ENCODE measurements around the gene POU2F1. TPM values are rescaled to one million over a fixed set of nuclear protein-coding genes. Genes with fewer than 3 reads are reported as not detected.
A peak's percentile ranks its signal among the peaks of the same experiment; 100 is the strongest.

POU2F1 gene
- total and polyA plus RNA-seq, 2 donors (not counting 3 experiments of a cell fraction or from before 2014, with no cell fraction given) = 6.0 to 12.9 TPM

DNA sequence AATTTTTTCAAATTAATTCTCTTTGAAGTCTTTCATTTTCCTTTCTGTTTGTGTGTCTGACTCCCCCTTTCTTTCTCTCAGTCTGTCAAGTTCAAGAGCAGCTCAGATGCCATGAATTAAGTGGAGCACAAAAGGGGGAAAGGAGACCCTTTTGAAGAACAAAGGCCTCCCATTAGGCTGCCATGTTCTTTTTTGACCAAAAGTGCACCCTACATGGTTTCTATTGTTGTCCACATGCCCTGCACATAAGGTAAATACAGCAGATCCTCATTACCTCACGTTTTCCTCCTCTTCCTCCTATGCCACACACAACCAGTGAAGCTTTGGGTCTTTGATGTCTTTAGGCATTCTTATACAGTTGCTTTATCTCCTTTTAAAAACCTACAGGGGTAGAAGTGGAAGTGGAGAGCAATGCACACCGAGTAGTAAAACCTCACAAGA is 47.7 kb downstream of the POU2F1 start:
- dilution Hi-C loops (cut with MboI; ENCODE audit: extremely low pct_ligation_motif_present, low sequenced_read_pairs) = no loop called here

More for the DNA sequence above, 47.7 kb downstream of the POU2F1 start:
- no peak for DNase-seq (ENCODE audit: low read depth, low spot score)
- no peaks in the 10 kb centered on the region for H3K27me3 ChIP-seq (ENCODE audit: control insufficient read depth in 2 of 2, insufficient read depth in 2 of 2, low read length in 2 of 2)
- H3K9ac ChIP-seq (replicated peaks; ENCODE audit: extremely low read depth, insufficient read depth, low read length) = no peak overlapping the region
- H4K20me1 ChIP-seq (replicated peaks; ENCODE audit: control insufficient read depth, extremely low read depth, insufficient read depth, low read length) = peaks cover 6% of the 10 kb centered on the region
- intact Hi-C loops (cut with micrococcal nuclease) = loop anchor here (1.0 to 5.0 kb wide), 5 partner anchors 76 to 289 kb away; no protein-coding TSS in a partner anchor
- peak overlapping the region; percentile 7 for H3K27ac ChIP-seq (ENCODE audit: insufficient read depth, low read depth, low read length)
- ChIA-PET CTCF (interaction anchor here (0.6 to 5.9 kb wide), 51 partner anchors 9 to 358 kb away, joined by 3 to 162 read pairs (median 5); partner anchors contain the start of genes CD247 and POU2F1), POLR2A (no interaction called here)
- no peaks in the 10 kb centered on the region for H3K36me3 ChIP-seq (ENCODE audit: control insufficient read depth in 2 of 2, extremely low read depth in 1 of 2, insufficient read depth in 2 of 2, low read length in 2 of 2)
- no peak for TF ChIP-seq EZH2 (IDR thresholded peaks at IDR 0.05; ENCODE audit: borderline replicate concordance, low read depth, low read length, severe bottlenecking)
- TF ChIP-seq MYC (IDR thresholded peaks at IDR 0.05; ENCODE audit: low read depth, low read length) = no peak
- no peak for TF ChIP-seq JUN (IDR thresholded peaks at IDR 0.05; ENCODE audit: borderline replicate concordance, insufficient read depth, insufficient read length, low read depth)
- TF ChIP-seq MAX (IDR thresholded peaks at IDR 0.05; ENCODE audit: insufficient read depth, insufficient read length) = no peak
- no peak for TF ChIP-seq FOS (IDR thresholded peaks at IDR 0.05; ENCODE audit: borderline replicate concordance, insufficient read depth, low read length)
- TF ChIP-seq GATA2 (IDR thresholded peaks at IDR 0.05; ENCODE audit: insufficient read depth, insufficient read length, low read depth, low read length) = no peak
- no peak for TF ChIP-seq POLR2AphosphoS5 (IDR thresholded peaks at IDR 0.05; ENCODE audit: insufficient read depth, low read depth, low read length)
- TF ChIP-seq POLR2A (IDR thresholded peaks at IDR 0.05; ENCODE audit: low read depth, low read length) = no peak
- TF ChIP-seq CTCF (IDR thresholded peaks at IDR 0.05; ENCODE audit: extremely low read depth in 1 of 2, insufficient read depth in 1 of 2, low read depth in 1 of 2, low read length in 2 of 2) = no peak
- H3K9me1 ChIP-seq (replicated peaks; ENCODE audit: control insufficient read depth, extremely low read depth, insufficient read depth, low read length) = no peaks in the 10 kb centered on the region
- no peak overlapping the region for H3K4me2 ChIP-seq (ENCODE audit: insufficient read depth, low read length)
- peaks cover 29% of the 10 kb centered on the region for H3K79me2 ChIP-seq (ENCODE audit: control insufficient read depth, insufficient read depth, low read length)
- no peak overlapping the region for H3K4me3 ChIP-seq (replicated peaks in 1 of 3; ENCODE audit: insufficient read depth in 1 of 3, low read depth in 1 of 3, low read length in 3 of 3)
- no peak for FAIRE-seq
- BruUV-seq (replicated peaks) = no TSS peak
- H3K4me1 ChIP-seq (ENCODE audit: control insufficient read depth, extremely low read depth, insufficient read depth, low read length) = peaks cover 3% of the 10 kb centered on the region
- H2AFZ ChIP-seq (ENCODE audit: low read depth, low read length) = no peak overlapping the region
- no peaks in the 10 kb centered on the region for H3K9me3 ChIP-seq (replicated peaks; ENCODE audit: control insufficient read depth, insufficient read depth, low read length)
